Measurements from ENCODE around the gene SLC19A1.

Gene SLC19A1

GRCh38 chr21:45578176-45578801 lies 36.0 kb upstream of the SLC19A1 start:
- no peak for TF ChIP-seq CTCF (IDR thresholded peaks at IDR 0.05)
- Histone ChIP-seq H3K4me1 (no peaks in the 10 kb centered on the region), H3K36me3 (ENCODE audit: control insufficient read depth, insufficient read depth, low read length) (no peaks in the 10 kb centered on the region), H3K27ac (no peak overlapping the region), H3K27me3 (ENCODE audit: control insufficient read depth, insufficient read depth, low read length) (no peaks in the 10 kb centered on the region), H3K9ac (no peak overlapping the region), H3K4me3 (ENCODE audit: low read depth, low read length) (no peak overlapping the region), H2AFZ (no peak overlapping the region), H3K9me3 (ENCODE audit: control insufficient read depth, low read length) (no peaks in the 10 kb centered on the region), H3K79me2 (no peaks in the 10 kb centered on the region), H3K4me2 (ENCODE audit: low read length) (no peak overlapping the region)

DNA sequence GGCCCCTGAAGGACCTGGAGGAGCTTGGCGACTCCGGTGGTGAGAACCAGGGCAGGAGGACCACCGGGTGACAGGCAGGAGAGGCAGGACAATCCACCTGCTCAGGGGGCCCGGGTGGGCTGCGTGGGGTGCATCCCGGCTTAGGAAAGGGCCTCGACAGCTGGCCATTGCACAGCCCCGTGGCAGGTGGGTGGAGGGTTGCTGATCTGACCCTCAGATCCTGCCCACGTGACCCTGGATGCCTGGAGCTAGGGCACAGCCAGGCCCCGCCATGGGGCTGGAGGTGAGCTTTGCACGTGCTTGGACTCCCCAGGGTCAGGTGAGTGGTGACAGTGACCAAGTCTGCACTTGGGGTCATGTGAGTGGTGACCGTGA lies 35.5 kb upstream of the SLC19A1 start:
- Histone ChIP-seq H3K27ac (no peak overlapping the region), H3K9ac (no peak overlapping the region), H3K27me3 (ENCODE audit: control insufficient read depth, insufficient read depth, low read length) (no peaks in the 10 kb centered on the region), H3K4me1 (no peaks in the 10 kb centered on the region), H2AFZ (no peak overlapping the region), H3K4me2 (ENCODE audit: low read length) (no peak overlapping the region), H3K4me3 (ENCODE audit: low read depth, low read length) (no peak overlapping the region), H3K79me2 (no peaks in the 10 kb centered on the region), H3K9me3 (ENCODE audit: control insufficient read depth, low read length) (no peaks in the 10 kb centered on the region), H3K36me3 (ENCODE audit: control insufficient read depth, insufficient read depth, low read length) (no peaks in the 10 kb centered on the region)
- no peak for TF ChIP-seq CTCF (IDR thresholded peaks at IDR 0.05)

DNA sequence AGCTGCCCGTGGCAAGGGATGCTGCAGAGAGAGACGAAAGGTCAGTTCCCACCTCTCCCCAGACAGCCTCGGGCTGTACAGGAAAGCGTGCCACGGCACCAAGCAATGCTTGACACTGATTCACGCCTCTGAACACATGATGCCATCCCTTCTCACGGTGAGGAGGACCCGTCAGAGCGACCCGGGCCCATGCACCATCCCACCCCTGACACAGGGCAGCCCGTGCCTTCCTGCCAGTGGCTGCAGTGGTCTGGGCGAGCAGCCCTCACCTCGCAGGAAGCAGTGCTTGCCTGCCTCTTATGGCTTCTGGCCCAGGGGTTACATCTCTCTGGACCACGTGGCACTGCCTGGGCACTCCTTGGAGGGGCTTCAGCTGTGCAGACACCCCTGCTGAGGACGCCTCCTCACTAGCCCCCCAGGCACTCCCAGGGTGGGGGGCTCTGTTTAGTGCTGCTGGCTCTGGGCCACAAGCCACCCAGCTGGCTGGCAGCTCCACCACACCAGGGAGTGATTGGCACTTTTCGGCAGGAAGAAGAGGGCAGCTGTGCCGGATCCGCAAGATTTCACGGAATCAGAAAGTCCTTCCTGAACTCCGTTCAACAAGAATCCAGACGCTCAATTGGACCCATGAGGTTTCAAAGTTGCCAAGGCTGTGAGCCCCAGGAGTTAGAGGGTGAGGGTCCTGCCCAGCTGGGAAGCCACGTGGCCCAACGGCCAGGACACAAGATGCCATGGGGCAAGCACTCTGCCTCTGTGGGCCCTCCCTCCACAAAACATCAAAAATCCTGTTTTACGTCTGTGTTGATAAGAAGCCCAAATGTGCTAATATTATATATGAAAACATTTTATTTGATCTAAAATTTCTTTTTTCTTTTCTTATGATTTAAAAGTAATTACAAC lies 34.8 kb upstream of the SLC19A1 start:
- Histone ChIP-seq H3K9me3 (ENCODE audit: control insufficient read depth, low read length) (no peaks in the 10 kb centered on the region), H3K9ac (no peak overlapping the region), H3K4me2 (ENCODE audit: low read length) (no peak overlapping the region), H2AFZ (no peak overlapping the region), H3K79me2 (no peaks in the 10 kb centered on the region), H3K27ac (no peak overlapping the region), H3K4me3 (ENCODE audit: low read depth, low read length) (no peak overlapping the region), H3K36me3 (ENCODE audit: control insufficient read depth, insufficient read depth, low read length) (no peaks in the 10 kb centered on the region), H3K27me3 (ENCODE audit: control insufficient read depth, insufficient read depth, low read length) (no peaks in the 10 kb centered on the region), H3K4me1 (no peaks in the 10 kb centered on the region)
- TF ChIP-seq CTCF (IDR thresholded peaks at IDR 0.05): no peak

- H3K4me1 ChIP-seq: no peaks in the 10 kb centered on the region
- H3K36me3 ChIP-seq (ENCODE audit: control insufficient read depth, insufficient read depth, low read length): no peaks in the 10 kb centered on the region
- no peaks in the 10 kb centered on the region for H3K27me3 ChIP-seq (ENCODE audit: control insufficient read depth, insufficient read depth, low read length)
- TF ChIP-seq CTCF (IDR thresholded peaks at IDR 0.05): no peak
- no peaks in the 10 kb centered on the region for H3K79me2 ChIP-seq
- H3K9ac ChIP-seq: no peak overlapping the region
- no peaks in the 10 kb centered on the region for H3K9me3 ChIP-seq (ENCODE audit: control insufficient read depth, low read length)
- no peak overlapping the region for H2AFZ ChIP-seq
- H3K27ac ChIP-seq: no peak overlapping the region
- no peak overlapping the region for H3K4me2 ChIP-seq (ENCODE audit: low read length)
- H3K4me3 ChIP-seq (ENCODE audit: low read depth, low read length): no peak overlapping the region
These were observed 34.0 kb upstream of the SLC19A1 start for GRCh38 chr21:45575993-45576837.
